ENCODE measurements around the gene NEURL2. TPM values are rescaled to one million over a fixed set of nuclear protein-coding genes. Genes with fewer than 3 reads are reported as not detected.

Gene NEURL2
- total and polyA plus RNA-seq, 2 experiments from 2014 or later: 4.6 to 10.9 TPM

DNA sequence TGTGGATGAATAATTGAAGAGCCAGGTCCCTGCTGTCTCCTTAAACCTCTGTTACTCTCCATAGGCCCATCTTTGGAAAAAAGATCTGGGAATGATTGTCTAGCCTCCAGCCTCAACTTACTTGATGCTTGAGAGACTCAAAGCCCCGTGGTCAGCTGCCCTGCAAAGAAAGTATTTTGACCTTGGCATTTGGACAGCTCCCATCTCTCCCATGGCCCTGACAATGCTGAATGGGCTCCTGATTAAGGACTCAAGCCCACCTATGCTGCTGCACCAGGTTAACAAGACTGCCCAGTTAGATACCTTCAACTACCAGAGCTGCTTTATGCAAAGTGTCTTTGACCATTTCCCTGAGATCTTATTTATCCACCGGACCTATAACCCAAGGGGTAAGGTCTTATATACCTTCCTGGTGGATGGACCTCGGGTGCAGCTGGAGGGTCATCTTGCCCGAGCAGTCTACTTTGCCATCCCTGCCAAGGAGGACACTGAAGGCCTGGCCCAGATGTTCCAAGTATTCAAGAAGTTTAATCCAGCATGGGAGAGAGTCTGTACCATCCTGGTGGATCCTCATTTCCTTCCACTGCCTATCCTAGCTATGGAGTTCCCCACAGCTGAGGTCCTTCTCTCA, 8.4 kb downstream of the NEURL2 start:
- no peaks in the 10 kb centered on the region for H3K9me3 Mint-ChIP-seq
- Histone ChIP-seq H4K20me1 (replicated peaks; ENCODE audit: insufficient read depth) (peaks cover 11% of the 10 kb centered on the region), H3K4me3 (no peak overlapping the region), H3K79me2 (replicated peaks; ENCODE audit: insufficient read depth) (peaks cover 14% of the 10 kb centered on the region), H3K27ac (ENCODE audit: low read depth) (no peak overlapping the region), H3K4me1 (ENCODE audit: insufficient read depth) (no peaks in the 10 kb centered on the region), H3K9me2 (ENCODE audit: insufficient read depth) (no peaks in the 10 kb centered on the region), H3F3A (replicated peaks; ENCODE audit: low read depth) (no peaks in the 10 kb centered on the region), H2AFZ (no peak overlapping the region), H3K27me3 (ENCODE audit: insufficient read depth) (no peaks in the 10 kb centered on the region), H3K36me3 (ENCODE audit: insufficient read depth) (peaks cover 1% of the 10 kb centered on the region; the same call in 1 of the 2 replicates), H3K4me2 (no peak overlapping the region)
- DNase-seq (ENCODE audit: low spot score) (no peak), ATAC-seq (no peak)
- H3K4me3 Mint-ChIP-seq: peak overlapping the region; percentile 66
- H3K27ac Mint-ChIP-seq: no peak overlapping the region
- TF ChIP-seq JUNB (IDR thresholded peaks at IDR 0.05; ENCODE audit: unreplicated experiment): no peak
- TF ChIP-seq ZNF331 (CRISPR knock-in tag; IDR thresholded peaks at IDR 0.05; ENCODE audit: low read depth): no peak
- TF ChIP-seq, protein P1, sequence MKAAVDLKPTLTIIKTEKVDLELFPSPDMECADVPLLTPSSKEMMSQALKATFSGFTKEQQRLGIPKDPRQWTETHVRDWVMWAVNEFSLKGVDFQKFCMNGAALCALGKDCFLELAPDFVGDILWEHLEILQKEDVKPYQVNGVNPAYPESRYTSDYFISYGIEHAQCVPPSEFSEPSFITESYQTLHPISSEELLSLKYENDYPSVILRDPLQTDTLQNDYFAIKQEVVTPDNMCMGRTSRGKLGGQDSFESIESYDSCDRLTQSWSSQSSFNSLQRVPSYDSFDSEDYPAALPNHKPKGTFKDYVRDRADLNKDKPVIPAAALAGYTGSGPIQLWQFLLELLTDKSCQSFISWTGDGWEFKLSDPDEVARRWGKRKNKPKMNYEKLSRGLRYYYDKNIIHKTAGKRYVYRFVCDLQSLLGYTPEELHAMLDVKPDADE (IDR thresholded peaks at IDR 0.05): no peak
- TF ChIP-seq CREB1 (CRISPR knock-in tag; IDR thresholded peaks at IDR 0.05; ENCODE audit: low read depth): no peak
- TF ChIP-seq, protein P2, sequence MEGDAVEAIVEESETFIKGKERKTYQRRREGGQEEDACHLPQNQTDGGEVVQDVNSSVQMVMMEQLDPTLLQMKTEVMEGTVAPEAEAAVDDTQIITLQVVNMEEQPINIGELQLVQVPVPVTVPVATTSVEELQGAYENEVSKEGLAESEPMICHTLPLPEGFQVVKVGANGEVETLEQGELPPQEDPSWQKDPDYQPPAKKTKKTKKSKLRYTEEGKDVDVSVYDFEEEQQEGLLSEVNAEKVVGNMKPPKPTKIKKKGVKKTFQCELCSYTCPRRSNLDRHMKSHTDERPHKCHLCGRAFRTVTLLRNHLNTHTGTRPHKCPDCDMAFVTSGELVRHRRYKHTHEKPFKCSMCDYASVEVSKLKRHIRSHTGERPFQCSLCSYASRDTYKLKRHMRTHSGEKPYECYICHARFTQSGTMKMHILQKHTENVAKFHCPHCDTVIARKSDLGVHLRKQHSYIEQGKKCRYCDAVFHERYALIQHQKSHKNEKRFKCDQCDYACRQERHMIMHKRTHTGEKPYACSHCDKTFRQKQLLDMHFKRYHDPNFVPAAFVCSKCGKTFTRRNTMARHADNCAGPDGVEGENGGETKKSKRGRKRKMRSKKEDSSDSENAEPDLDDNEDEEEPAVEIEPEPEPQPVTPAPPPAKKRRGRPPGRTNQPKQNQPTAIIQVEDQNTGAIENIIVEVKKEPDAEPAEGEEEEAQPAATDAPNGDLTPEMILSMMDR (conservative IDR thresholded peaks at IDR 0.05; ENCODE audit: low read depth in 2 of 2): no peak
- TF ChIP-seq ZNF114 (CRISPR knock-in tag; IDR thresholded peaks at IDR 0.05): no peak
- TF ChIP-seq EZH2phosphoT487 (IDR thresholded peaks at IDR 0.05; ENCODE audit: unreplicated experiment): no peak
- TF ChIP-seq, protein P3, sequence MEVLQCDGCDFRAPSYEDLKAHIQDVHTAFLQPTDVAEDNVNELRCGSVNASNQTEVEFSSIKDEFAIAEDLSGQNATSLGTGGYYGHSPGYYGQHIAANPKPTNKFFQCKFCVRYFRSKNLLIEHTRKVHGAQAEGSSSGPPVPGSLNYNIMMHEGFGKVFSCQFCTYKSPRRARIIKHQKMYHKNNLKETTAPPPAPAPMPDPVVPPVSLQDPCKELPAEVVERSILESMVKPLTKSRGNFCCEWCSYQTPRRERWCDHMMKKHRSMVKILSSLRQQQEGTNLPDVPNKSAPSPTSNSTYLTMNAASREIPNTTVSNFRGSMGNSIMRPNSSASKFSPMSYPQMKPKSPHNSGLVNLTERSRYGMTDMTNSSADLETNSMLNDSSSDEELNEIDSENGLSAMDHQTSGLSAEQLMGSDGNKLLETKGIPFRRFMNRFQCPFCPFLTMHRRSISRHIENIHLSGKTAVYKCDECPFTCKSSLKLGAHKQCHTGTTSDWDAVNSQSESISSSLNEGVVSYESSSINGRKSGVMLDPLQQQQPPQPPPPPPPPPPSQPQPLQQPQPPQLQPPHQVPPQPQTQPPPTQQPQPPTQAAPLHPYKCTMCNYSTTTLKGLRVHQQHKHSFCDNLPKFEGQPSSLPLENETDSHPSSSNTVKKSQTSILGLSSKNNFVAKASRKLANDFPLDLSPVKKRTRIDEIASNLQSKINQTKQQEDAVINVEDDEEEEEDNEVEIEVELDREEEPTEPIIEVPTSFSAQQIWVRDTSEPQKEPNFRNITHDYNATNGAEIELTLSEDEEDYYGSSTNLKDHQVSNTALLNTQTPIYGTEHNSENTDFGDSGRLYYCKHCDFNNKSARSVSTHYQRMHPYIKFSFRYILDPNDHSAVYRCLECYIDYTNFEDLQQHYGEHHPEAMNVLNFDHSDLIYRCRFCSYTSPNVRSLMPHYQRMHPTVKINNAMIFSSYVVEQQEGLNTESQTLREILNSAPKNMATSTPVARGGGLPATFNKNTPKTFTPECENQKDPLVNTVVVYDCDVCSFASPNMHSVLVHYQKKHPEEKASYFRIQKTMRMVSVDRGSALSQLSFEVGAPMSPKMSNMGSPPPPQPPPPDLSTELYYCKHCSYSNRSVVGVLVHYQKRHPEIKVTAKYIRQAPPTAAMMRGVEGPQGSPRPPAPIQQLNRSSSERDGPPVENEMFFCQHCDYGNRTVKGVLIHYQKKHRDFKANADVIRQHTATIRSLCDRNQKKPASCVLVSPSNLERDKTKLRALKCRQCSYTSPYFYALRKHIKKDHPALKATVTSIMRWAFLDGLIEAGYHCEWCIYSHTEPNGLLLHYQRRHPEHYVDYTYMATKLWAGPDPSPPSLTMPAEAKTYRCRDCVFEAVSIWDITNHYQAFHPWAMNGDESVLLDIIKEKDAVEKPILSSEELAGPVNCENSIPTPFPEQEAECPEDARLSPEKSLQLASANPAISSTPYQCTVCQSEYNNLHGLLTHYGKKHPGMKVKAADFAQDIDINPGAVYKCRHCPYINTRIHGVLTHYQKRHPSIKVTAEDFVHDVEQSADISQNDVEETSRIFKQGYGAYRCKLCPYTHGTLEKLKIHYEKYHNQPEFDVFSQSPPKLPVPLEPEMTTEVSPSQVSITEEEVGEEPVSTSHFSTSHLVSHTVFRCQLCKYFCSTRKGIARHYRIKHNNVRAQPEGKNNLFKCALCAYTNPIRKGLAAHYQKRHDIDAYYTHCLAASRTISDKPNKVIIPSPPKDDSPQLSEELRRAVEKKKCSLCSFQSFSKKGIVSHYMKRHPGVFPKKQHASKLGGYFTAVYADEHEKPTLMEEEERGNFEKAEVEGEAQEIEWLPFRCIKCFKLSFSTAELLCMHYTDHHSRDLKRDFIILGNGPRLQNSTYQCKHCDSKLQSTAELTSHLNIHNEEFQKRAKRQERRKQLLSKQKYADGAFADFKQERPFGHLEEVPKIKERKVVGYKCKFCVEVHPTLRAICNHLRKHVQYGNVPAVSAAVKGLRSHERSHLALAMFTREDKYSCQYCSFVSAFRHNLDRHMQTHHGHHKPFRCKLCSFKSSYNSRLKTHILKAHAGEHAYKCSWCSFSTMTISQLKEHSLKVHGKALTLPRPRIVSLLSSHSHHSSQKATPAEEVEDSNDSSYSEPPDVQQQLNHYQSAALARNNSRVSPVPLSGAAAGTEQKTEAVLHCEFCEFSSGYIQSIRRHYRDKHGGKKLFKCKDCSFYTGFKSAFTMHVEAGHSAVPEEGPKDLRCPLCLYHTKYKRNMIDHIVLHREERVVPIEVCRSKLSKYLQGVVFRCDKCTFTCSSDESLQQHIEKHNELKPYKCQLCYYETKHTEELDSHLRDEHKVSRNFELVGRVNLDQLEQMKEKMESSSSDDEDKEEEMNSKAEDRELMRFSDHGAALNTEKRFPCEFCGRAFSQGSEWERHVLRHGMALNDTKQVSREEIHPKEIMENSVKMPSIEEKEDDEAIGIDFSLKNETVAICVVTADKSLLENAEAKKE (CRISPR knock-in tag; IDR thresholded peaks at IDR 0.05): no peak
- no peak for TF ChIP-seq NANOG (IDR thresholded peaks at IDR 0.05; ENCODE audit: borderline replicate concordance)
- TF ChIP-seq POLR2AphosphoS5 (IDR thresholded peaks at IDR 0.05; ENCODE audit: low read depth): no peak
- no peak for TF ChIP-seq EZH2 (IDR thresholded peaks at IDR 0.05; ENCODE audit: low read depth, unreplicated experiment)
- TF ChIP-seq STAT1 (IDR thresholded peaks at IDR 0.05; ENCODE audit: unreplicated experiment): no peak
- TF ChIP-seq, protein P4, sequence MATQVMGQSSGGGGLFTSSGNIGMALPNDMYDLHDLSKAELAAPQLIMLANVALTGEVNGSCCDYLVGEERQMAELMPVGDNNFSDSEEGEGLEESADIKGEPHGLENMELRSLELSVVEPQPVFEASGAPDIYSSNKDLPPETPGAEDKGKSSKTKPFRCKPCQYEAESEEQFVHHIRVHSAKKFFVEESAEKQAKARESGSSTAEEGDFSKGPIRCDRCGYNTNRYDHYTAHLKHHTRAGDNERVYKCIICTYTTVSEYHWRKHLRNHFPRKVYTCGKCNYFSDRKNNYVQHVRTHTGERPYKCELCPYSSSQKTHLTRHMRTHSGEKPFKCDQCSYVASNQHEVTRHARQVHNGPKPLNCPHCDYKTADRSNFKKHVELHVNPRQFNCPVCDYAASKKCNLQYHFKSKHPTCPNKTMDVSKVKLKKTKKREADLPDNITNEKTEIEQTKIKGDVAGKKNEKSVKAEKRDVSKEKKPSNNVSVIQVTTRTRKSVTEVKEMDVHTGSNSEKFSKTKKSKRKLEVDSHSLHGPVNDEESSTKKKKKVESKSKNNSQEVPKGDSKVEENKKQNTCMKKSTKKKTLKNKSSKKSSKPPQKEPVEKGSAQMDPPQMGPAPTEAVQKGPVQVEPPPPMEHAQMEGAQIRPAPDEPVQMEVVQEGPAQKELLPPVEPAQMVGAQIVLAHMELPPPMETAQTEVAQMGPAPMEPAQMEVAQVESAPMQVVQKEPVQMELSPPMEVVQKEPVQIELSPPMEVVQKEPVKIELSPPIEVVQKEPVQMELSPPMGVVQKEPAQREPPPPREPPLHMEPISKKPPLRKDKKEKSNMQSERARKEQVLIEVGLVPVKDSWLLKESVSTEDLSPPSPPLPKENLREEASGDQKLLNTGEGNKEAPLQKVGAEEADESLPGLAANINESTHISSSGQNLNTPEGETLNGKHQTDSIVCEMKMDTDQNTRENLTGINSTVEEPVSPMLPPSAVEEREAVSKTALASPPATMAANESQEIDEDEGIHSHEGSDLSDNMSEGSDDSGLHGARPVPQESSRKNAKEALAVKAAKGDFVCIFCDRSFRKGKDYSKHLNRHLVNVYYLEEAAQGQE (IDR thresholded peaks at IDR 0.05; ENCODE audit: unreplicated experiment): no peak
- peaks cover 8% of the 10 kb centered on the region for H3K4me1 Mint-ChIP-seq
- H3K36me3 Mint-ChIP-seq (ENCODE audit: low read depth): peaks cover 22% of the 10 kb centered on the region
- H3K27me3 Mint-ChIP-seq (ENCODE audit: insufficient read depth, low read depth, poor library complexity): peaks cover 6% of the 10 kb centered on the region

Measured in GM23338 (cell line).